DLD1 (cell line): ENCODE measurements around the gene RALY.

Experiments
- in situ Hi-C: cut with HindIII; loops from 2 replicates; pipeline ENCODE4 v1.10.0; 2017; ENCODE audit warnings: low sequenced_read_pairs

Gene RALY

DNA sequence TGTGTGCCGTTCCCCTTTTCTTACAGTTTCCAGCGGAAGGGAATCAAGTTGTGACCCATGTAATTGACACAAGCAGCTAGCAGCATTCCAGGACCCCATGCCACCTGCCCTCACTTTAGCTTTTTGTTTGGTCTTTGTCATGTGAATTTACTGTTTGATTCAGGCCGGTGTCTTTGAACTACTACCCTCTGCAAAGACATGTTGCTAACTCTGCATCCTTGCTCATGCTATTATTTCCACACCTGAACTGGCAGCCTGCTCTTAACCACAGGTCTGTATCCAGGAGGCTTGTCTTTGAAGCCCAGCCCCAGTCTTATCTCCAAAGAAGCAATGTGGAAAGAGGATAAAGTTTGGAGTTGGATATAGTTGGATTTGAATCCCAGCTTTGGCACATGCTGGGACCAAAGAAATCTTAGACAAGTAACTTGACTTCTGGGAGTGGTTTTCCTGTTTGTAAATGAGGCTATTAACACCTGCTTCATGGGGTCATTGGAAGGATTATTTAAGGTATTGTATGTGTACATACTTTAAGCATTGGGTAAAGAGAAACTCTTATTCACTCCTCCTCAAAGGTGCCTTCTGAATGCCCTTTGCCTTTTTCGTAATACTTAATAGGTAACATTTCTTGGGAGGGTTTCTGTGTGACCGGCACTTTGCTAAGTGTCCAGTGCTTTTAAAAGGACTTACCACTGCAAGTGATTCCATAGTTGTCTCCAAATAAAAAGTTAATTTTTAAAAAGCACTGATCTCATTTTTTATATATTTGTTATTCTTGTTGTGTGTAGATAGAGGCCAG is 52.4 kb downstream of the RALY start:
- in situ Hi-C loops: no loop called here

- in situ Hi-C loops: no loop called here
These were observed 53.4 kb downstream of the RALY start for GRCh38 chr20:34047010-34047687.

DNA sequence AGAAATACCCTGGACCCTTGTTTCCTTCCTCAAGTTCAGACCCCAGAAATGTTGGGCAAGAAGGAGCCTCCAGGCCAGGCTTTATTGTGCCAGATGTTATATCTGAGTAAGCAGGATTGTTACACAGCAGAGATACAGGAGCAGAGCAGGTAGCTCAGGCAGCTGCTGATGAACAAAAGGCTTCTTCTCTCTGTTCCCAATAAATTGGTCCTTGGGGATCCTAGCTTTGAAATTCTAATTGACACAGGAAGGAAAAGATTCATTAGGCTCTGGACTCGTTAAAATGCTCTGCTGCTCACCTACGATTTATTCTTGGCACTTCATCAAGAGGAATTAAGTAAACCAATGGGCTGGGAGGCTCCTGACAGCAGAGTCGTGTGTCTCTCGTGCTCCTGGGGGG is 54.2 kb downstream of the RALY start:
- in situ Hi-C loops: no loop called here

- in situ Hi-C loops: no loop called here
These were observed 55.7 kb downstream of the RALY start for GRCh38 chr20:34049389-34049788.

GRCh38 chr20:34049897-34050695 is 56.4 kb downstream of the RALY start:
- in situ Hi-C loops: no loop called here

DNA sequence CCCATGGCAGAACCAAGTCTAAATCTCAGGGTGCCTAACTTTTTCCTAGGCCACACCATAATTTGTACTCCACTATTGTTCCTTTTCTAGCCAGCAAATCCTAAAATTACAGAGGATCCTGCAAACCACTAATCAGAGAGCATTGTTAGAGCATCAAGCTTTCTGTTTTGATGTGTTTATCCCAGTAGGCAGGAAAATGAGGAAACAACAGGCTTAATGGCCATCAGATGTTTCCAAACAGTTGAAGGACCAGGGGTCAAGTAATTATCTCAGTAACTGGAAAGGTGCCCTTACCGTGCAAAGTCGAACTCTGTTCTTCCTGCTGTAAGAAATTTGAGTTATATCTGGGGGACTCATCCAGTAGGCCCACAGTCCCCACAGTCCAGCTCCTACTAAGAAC is 58.7 kb downstream of the RALY start:
- in situ Hi-C loops: no loop called here

DNA sequence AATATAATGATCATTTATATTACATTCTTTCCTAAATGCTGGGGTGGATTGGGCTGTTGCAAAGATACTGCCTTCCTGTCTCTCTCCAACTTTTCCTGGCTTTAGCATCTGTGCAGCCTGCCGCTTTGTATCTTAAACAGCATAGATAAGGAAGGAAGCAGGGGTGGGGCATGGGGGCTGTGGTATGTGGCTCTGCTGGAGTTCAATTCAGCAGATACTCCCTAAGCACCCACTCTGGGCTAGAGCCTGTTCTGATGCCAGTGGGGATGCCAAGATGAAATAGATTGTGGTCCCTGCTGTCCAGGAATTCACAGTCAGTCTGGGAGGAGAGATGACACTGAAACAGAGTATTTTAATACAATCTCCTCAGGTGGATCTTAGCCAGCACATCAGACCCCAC is 61.6 kb downstream of the RALY start:
- in situ Hi-C loops: no loop called here

GRCh38 chr20:34058831-34059230 is 65.1 kb downstream of the RALY start:
- in situ Hi-C loops: no loop called here

- in situ Hi-C loops: no loop called here
These were observed 67.3 kb downstream of the RALY start for GRCh38 chr20:34060970-34061369.

DNA sequence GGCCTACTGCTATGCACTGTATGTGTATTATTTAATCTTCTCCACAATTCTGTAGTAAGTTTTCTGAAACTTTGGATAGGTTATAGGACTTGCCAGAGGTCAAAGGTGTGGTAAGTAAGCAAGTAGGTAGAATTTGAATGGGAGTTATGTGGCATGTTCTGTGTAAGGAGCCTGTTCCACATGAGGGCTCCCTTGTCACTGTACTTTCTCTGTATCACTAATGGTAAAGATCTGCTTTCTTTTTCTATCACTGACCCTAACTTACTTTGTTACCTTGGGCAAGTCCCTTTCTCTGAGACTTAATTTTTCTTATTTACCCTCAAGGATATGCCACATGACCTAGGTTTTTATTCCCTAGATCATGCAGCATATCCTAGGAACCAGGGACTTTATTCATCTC is 68.0 kb downstream of the RALY start:
- in situ Hi-C loops: no loop called here

DNA sequence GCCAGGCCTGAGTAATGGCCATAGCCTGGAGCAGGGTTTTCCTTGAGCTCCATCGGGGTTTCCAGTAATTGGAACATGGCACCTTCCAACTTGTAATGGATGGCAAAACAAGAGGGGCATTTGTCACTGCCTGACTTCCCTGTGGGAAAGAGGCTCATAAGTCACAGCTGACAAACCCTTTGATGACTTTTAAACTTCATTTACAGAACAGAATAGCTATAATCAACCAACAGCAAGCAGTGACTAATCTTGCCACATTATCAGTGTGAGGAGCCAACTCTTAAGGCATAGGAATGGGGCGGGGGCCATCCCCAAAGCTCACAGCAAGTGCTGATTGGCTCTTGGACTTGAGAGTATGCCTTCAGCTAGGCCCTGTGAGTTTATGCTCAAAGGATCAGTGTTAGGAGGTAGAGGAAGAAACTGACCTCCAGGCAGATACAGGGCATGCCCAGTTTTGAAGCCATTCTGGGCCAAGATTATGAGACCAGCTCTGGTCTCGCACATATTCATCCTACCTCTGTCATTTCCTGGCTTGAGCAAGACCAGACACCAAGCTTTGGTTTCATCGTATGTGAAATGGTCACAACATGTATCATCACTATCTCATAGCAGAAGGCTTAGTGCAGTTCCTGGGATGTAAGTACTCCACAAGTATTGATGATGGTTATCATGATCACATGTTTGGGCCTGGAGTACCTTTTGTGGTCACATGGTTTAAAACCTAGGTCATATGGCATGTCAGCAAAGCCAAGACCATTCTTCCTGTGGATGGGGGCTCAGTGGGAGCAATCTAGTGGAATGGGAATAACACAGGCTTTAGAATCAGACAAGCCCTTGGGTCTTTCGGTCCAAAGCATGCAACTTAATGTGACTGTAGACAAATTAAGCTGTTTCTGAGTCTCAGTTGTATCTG is 69.1 kb downstream of the RALY start:
- in situ Hi-C loops: no loop called here

DNA sequence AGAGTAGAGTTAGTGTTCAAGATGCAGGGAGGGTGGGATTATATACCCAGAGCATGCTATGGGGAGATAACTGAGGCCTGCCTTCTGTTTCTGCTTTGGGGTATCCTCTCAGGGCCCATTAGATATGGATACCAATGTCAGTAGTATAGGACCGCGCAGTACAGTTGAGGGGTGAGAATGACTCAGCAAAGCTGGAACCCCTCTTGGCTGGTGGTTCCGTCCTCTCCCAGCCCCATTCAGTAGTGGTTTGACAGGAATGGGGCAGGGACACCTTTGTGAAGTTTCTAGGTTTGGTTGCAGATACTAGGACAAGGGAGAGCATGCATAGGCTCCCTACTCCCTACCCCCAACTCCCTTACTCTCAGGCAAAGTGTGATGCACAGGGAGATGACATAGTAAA is 70.6 kb downstream of the RALY start:
- in situ Hi-C loops: no loop called here

- in situ Hi-C loops: no loop called here
These were observed 71.5 kb downstream of the RALY start for GRCh38 chr20:34065260-34065659.

GRCh38 chr20:34066476-34067090 is 72.9 kb downstream of the RALY start:
- in situ Hi-C loops: no loop called here

- in situ Hi-C loops: no loop called here
These were observed 74.3 kb downstream of the RALY start for GRCh38 chr20:34068001-34068400.

GRCh38 chr20:34069341-34070078 is 75.8 kb downstream of the RALY start:
- in situ Hi-C loops: no loop called here

DNA sequence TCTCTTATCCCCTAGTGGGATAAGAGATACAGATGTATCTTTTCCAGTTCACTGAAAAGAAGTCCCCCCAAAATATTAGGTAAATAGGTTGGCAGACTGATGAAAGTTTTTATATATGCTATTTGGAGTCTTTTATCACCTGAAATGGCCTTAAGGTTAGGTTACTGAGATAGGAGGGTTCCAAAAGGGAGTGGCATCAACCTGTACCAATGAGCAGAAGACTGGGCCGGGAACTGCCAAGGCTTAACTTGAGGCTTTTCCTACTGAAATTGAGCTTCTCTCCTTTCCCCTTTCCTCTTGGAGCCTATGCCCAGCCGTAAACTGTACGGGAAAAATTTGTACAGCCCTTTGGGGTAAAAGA is 76.3 kb downstream of the RALY start:
- in situ Hi-C loops: no loop called here

GRCh38 chr20:34070859-34071258 is 77.1 kb downstream of the RALY start:
- in situ Hi-C loops: no loop called here

DNA sequence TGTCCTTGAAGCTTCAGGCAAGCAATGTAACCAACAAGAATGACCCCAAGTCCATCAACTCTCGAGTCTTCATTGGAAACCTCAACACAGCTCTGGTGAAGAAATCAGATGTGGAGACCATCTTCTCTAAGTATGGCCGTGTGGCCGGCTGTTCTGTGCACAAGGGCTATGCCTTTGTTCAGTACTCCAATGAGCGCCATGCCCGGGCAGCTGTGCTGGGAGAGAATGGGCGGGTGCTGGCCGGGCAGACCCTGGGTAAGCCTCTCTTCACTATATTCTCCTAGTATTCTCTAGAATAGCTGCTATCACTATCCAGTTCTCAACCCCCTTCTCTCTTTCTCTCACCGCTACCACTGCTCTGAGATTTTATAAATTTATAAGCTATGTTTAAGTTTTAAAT is 78.4 kb downstream of the RALY start:
- in situ Hi-C loops: no loop called here

- in situ Hi-C loops: no loop called here
These were observed 79.1 kb downstream of the RALY start for GRCh38 chr20:34072778-34073177.
